ENCODE results near the gene RGS7. TPM values are rescaled to one million over a fixed set of nuclear protein-coding genes. Genes with fewer than 3 reads are reported as not detected.
A peak's percentile ranks its signal among the peaks of the same experiment; 100 is the strongest.

Gene RGS7
- not detected for total RNA-seq
- long read RNA-seq: 0 reads

DNA sequence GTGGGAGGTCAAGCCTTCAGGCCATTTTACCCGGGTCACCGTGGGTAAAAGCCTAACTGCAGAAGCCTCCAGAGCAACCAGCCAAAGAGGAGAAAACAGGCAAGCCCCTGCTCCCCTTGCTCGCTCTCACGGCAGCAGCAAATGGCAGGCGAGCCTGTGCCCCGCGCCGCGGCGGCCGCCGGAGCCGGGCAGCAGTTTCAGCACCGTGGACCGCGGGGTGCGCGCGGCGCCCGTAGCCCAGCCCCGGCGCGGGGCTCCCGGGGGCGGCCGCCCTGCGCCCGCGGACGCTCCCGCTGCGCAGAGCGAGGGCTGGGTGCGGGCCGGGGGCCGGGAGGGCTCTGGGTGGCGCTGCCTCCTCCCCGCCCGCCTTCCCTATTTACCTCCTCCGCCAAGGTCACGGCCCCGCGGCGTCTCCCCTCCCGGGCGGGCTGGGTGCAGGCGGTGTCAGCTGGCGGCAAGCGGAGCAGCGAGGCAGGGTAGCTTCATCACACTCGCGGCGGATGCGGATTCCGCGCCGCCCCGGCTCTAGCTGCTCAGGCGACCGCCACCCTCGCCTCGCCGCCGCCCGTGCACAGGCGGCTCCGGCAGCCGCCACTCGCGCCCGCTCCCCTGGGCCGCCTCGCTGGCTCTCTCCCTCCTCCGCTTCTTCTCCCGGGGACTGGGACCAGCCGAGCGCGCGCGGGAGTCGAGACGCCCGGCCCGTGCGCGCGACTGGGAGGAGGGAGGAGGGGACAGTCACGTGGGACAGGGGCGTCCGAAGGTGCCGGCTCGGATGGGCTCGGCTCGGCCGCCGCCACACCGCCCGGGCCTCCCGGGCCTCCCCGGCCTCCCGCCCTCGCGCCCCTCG, at the start of gene RGS7:
Gene RGS7 (minus strand): TSS at position 687 of the 847 bp plus-strand sequence.
- intact Hi-C loops (cut with DNase I): no loop called here
- peak; percentile 46 for DNase-seq
- ATAC-seq: peak; percentile 80 to 93

DNA sequence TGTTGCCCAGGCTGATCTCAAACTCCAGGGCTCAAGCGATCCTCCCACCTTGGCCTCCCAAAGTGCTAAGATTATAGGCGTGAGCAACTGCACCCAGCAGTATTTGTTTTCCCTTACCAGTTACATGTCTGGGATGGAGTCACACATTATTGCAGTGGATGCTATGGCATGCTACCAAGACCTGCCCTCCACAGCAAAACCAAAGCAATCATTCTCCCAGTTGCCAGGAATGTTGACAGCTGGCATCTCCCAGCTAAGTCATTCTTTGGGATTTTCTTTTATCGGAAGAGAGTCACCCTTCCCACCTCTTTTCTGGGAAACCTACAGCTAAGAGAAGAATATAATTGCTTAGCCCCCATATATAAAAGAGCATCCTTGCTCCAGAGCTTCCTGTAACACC, 49.4 kb upstream of the RGS7 start:
- intact Hi-C loops (cut with DNase I): no loop called here
- no peak for ATAC-seq
- DNase-seq: no peak

DNA sequence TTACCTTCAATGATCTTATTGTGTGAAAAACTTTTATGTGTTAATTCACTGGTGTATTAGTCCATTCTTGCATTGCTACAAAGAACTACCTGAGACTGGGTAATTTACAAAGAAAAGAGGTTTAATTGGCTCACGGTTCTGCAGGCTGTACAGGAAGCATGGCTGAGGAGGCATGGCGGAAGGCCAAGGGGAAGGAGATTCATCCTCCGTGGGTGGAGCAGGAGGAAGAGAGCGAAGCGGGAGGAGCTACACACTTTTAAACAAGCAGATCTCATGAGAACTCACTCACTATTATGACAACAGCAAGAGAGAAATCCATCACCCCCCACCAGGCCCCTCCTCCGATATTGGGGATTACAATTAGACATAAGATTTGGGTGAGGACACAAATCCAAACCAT, 44.2 kb upstream of the RGS7 start:
- intact Hi-C loops (cut with DNase I): no loop called here
- DNase-seq: no peak
- no peak for ATAC-seq

DNA sequence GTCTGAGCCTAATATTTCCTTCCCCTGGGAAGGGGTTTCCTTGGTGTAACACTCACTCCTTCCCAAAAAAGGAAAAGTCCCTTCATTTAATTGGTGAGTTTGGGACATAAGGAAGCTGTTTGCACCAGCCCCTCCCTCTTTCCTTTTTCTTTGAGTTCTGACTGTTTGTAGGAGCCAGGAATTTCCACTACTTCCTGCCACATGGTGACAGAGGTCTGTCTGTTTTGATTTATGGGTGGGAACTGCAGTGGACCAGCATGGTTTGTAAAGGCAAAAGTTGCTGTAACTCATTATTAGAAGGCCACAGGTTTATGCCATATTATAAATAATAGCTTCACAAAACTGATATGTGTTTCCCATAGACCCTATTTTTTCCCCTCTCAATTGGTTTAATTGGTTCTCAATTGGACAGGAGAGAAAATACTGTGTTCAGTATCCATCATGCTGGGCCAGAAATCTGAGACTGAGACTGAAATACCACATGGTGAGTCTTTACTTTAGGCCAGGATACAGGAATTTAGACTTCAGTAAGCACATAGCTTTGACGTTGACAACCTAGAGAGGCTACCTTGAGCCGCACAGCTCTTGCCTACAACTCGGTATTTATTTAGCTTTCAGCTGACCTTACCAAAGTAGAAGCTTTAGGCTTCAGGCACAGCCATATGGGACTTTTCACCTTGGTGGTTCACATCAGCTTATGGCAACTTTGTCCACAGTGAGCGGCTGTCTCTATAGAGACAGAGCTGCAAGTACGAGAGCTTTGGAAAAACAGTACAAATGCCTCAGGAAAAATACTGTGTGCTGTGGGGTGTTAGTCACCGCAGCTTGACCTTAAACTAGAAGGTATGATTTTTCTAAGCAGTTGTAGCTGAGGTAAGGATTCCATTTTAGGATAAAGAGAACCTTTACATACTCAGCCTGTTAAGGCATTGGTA, 40.0 kb upstream of the RGS7 start:
- intact Hi-C loops (cut with DNase I): no loop called here
- no peak for ATAC-seq

DNA sequence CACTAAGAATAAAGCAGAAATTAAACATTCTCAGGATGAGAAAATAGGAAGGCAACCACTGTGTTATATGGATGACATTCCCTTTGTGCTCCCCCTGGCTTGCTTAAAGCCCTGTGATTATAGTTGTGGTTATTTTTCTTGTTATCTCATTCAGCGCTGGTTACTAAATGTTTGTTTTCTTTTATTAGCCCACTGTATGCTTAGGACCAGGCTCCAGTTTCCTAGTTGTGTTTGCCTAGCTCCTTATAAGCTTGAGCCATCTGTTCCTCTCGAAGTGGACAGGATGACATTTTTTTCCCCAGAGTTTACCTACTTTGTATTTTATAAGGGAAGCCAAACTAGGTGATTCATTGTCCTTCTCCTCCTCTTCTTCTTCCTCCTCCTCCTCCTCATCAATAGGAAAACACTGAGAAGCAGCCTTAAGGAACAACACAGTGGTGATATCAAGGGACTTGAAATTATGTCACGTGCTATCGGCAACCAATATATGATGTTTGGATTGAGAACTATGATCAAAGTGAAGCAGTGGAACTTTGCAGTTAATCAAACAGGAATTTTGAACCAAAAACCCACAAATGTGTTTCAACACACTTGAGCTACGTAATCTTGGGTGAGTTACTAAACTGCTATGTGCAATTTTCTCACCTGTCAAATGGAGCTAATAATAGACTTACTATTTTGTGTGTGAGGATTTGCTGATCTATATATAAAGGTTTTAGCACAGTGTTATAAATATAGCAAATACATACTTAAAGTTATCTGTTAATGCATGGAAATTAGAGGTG, 35.1 kb upstream of the RGS7 start:
- ATAC-seq: no peak
- no peak for DNase-seq

More for the DNA sequence above, 40.0 kb upstream of the RGS7 start:
- DNase-seq: no peak

DNA sequence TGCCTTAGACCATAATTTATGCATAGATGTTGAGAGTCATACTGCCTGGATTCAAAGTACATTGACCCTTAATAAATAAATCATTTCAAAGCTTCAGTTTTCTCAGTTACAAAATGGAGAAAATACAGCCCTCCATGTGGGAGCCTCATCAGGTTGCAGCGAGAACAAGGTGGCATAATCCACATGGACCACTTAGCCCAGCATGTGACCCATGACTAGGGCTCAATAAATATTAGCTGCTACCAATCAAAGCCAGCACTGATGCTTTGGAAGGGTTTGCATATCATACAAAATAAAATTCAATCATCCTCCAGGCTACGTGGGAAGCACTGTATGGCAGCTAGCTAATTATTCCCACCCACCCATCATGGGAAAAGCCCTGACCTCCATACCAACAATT, 33.5 kb upstream of the RGS7 start:
- DNase-seq (no peak), ATAC-seq (no peak)
- intact Hi-C loops (cut with DNase I): no loop called here

More for the DNA sequence above, 35.1 kb upstream of the RGS7 start:
- intact Hi-C loops (cut with DNase I): no loop called here

DNA sequence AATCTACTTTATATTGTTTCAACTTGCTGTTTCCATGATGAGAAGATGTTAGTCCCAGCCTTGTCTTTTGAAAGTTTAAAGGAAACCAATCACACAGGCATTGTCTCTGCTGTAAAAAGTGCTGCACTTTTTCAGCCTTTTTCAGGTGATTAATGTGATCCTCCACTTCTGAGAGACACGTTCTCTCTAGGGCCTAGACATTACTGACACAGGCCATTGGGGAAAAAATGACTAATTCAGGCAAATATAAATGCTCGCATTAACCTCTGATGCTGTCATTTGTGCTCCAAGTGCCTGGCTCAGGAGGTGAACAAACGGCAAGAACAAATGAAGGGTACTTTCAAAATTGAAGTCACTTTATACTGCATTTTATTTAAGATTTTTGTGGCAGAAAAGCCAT, 32.4 kb upstream of the RGS7 start:
- DNase-seq (no peak), ATAC-seq (no peak)
- intact Hi-C loops (cut with DNase I): no loop called here

DNA sequence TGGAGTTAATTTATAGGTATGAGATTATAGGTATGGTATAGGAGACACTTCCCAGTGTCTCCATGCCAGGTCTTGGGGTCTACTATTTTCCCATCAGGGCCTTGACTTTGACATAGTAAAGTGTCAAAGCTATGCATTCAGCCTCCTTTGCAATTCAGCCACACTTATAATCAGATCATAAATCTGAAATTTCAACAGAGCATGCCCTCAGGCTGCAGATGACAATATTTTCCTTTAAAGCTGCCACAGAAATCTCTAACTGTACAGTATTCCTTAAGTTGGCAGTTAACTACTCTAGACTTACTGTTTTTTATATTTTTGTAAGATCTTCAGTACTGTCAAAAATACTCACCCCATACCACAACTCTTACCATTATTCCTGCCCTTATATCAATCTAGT, 30.2 kb upstream of the RGS7 start:
- no peak for DNase-seq
- no peak for ATAC-seq
- intact Hi-C loops (cut with DNase I): no loop called here

DNA sequence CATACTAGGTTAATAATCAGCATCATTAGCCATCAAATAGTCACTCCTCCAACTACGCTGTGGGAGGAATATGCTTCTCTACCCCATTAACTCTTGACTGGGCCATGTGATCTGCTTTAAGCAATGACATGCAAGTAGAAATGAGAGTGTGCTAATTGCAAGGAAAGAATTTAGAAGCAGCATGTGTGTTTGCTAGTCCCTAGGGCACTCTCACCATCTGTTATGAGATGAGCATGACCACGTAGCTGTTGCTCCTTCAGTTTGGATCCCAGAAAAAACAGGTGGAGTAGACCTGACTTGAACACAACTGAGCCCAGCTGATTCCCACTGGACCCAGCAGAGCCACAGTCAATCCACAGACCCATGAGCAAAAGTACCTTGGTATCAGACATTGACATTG, 19.7 kb upstream of the RGS7 start:
- DNase-seq (no peak), ATAC-seq (no peak)
- intact Hi-C loops (cut with DNase I): no loop called here

DNA sequence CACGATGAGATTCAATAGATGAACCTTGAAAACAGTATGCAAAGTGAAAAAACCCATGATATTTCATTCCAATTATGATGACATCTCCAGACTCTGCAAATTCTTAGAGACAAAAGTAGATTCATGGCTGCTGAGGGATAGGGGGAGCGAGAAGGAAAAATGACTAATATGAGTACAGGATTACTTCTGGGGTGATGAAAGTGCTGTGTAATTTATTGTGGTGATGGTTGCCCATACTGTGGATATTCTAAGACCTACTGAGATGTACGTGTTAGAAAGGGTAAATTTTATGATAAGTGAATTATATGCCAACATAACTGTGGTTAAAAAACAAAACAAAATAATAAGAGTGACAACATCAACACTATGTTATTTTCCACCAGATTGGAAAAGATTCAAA, 18.9 kb upstream of the RGS7 start:
- intact Hi-C loops (cut with DNase I): no loop called here
- ATAC-seq (no peak), DNase-seq (no peak)

DNA sequence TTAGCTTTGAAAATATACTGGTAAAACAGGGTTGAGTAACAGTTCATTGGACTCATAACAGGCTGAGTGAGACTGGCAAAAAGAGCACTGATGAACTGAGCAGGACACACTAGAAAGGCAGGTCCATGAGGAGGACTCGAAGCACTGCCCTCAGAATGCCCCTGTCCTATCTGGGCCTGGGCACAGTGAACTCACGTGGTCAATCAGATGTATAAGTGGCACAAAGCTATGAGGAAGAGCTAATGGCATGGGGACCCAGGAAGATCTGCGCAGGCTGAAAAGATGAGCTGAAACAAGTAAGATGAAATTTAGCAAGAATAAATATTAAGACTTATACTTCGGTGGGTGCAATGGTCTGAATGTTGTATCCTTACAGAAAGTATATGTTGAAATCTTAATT, 9.2 kb upstream of the RGS7 start:
- no peak for ATAC-seq
- DNase-seq: no peak
- intact Hi-C loops (cut with DNase I): no loop called here

DNA sequence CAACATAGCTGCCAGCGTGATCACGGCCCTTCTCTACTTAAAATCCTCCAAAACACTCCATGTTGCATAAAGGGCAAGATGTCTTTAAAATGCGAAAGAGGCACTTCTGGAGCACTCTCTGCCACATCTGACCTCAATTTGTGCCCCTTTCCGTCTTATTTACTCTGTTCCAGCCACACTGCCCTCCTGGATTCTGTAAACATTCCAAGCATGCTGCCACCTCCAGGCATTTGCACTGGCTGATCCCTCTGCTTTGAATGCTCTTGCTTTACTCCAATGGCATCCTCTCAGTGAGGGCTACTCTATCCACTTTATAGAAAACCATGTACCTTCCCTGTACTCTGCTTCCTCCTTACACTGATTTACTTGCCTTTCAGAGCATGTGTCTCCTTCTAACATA, 5.3 kb upstream of the RGS7 start:
- intact Hi-C loops (cut with DNase I): no loop called here
- DNase-seq: no peak
- no peak for ATAC-seq

DNA sequence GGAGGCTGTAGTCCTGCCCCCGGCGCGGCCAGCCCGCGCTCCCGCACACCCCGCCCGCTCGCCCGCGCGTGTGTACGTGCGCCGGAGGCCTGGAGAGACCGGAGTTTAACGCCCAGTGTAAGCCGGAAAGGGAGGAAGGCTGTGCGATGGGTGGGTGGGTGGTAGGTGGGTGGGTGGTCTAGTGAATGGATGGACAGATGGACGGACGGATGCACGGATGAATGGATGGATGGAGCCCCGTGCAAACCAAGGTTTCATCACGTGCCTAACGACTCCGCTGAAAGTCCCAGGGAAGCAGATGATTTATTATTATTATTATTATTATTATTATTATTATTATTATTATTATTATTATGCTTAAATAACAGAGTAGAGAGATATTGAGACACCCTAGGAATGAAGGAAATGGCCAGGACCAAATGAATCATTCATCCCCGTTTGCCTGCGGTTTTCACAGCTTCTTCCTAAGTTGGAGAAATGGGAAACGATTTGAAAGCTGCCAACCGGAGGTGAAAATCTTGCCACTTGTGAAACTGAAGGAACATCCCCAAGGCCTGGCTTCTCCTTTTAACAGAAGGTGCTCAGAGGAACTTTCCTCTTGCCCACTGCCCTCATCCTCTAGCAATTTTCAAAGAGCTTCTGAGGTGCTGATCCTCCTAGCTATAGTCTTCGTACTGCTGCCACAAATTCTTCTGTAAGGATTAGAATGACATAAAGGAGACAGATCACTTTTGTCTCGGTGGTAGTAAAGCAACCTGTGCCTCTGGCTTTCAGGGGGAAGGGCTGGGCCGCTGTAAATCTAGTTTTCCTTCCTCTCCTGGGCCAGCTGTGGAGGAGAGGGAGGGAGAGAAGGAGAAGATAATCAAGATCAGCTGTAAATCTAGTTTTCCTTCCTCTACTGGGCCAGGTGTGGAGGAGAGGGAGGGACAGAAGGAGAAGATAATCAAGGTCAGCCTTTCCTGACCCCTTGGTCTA, 648 bp upstream of the RGS7 start:
- no peak for ATAC-seq
- intact Hi-C loops (cut with DNase I): no loop called here
- DNase-seq: no peak

DNA sequence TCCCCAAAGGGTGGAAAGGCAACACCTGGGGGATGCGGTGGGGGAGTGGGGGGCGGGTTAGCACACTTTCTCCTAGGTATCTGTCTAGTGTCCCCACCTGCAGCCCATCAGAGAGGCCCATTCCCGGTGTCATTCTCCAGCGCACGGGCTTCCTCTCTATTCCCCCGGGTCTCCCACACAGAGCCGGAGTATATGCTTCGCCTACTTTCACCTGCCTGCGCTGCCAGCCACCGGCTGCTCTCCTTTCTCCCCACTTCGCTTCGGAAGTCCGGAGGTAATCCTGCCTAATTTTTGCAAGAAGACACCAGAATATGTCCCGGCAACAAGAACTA, 852 bp downstream of the RGS7 start:
- ATAC-seq (no peak), DNase-seq (no peak)
- intact Hi-C loops (cut with DNase I): no loop called here

DNA sequence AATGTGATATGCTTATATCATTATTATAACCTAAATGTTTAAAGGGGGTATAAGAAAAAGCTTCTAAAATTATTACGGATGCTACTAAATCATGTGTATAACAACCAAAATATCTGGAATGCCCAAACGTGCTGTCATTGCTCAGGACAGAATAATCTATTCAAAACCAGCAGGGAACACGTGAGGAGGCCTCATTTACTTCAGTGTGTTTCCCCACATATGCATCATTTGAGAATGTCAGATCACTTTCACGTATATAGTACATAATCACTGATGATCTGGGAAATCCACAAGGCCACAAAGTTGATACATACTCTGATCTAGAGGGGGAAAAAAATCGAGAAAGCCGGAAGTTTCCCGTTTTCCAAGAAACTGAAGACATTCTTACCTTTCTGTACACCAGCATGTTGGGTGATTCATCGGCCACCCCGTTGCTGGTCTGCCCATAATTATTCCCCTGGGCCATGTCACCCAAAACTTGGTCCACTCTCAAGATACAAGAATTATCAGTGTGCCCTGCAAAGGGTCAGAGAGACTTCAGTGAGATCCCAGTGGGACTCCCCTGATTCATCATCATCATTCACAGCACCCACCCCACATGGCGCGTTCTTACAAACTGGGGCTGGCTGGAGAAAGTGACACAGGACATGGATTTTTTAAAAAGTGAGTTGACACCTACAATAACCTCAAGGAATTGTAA, 1.5 kb downstream of the RGS7 start:
- no peak for DNase-seq
- intact Hi-C loops (cut with DNase I): no loop called here

DNA sequence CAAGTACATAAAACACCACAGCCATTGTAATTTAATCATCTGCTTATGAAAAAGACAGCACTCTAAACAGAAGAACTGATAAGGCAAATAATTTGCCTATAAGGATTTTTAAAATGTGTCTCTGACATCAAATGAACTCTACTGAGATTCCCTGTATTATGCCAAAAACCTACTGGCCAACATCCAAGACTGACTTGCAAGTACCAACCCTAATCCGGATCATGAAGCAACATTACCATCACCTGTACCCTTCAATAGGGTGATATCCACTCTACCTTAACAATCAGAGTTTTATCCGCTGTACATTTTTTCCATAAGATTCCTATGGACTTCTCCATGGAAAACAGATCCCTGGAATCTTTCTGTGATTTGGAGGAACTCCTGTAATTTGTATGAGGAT, 4.6 kb downstream of the RGS7 start:
- intact Hi-C loops (cut with DNase I): no loop called here
- DNase-seq (no peak), ATAC-seq (no peak)

More for the DNA sequence above, 1.5 kb downstream of the RGS7 start:
- no peak for ATAC-seq

DNA sequence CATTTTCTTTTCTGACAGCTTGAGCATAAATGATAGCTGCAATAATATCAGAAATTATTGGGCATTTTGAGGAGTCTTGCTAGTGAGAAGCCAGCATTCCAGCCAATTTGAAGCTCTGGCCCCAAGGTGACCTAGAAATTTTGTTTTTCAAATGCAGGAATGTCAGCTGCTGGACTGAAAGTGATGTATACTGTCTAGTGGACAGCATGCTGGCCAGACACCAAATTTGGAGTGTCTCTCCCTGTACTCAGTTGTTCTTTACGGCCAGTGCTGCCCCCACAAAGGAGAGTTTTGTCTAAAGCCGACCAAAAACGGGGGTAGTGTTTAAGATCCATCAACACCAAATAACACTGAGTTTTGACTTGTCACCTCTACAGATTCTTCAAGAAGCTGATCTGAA, 5.2 kb downstream of the RGS7 start:
- intact Hi-C loops (cut with DNase I): no loop called here
- ATAC-seq (no peak), DNase-seq (no peak)

DNA sequence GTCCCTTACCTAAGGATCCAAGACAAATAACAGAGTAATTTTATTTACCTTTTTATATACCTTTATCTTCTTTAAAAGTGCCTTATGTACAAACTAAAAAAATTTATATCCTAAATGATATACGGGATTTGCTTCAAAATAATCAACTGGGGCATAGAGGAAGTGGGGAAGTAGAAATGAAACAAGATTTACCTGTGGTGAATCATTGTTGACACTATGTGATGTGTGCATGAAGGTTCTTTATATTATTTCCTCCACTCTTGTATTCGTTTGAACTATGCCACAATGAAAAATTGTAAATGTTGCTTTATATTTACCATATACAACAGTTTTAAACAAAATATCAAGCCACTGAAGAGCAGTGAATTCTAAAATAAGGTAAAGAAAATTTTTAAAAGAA, 13.0 kb downstream of the RGS7 start:
- intact Hi-C loops (cut with DNase I): no loop called here
- ATAC-seq (no peak), DNase-seq (no peak)

Measured in left cardiac atrium (tissue), 4 donors.